HG03039 (cell line): ENCODE data around the gene TAF6.
A peak's percentile ranks its signal among the peaks of the same experiment; 100 is the strongest.

ENCODE experiments used
- ATAC-seq: cut with Tn5 transposase; IDR thresholded peaks from one replicate; pipeline ENCODE4 v1.9.1; 2021; ENCODE audit warnings: mild to moderate bottlenecking, moderate library complexity; ENCODE audit not compliant: unreplicated experiment

The TAF6 gene

DNA sequence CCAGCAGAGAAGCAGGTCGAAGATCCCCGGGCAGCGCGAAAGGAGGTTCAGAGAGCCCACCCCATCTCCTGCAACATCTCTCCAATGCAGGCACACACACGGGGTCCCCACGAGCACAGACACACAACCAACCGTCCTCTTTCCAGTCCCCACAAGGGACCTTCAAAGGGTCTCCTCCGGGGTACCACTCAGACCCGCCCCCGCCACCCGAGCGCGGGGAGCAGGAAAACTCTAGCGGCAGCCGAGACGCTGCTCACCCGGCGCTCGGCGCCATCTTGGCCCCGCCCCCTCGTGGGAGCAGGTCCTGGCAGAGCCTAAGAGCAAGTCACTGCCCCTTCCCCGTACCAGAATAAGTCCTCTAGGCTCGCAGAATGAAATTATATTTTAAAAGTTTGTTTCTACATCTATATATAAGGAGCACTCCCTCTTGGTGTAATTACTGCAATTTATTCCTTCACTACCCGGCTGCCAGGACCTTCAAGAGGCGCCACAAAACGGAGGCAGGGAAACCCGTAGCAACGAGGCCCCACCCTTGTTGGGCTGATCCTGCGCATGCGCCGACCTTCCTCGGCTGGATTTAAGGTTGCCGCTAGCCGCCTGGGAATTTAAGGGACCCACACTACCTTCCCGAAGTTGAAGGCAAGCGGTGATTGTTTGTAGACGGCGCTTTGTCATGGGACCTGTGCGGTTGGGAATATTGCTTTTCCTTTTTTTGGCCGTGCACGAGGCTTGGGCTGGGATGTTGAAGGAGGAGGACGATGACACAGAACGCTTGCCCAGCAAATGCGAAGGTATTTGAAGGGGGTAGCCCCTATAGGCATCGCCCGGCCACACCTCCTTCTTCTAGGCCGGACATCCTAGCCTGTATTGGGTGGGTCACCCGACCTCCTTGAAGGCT is at the start of gene TAF6, which contains the start of gene CNPY4:
Gene TAF6 (minus strand): TSS at position 287 of the 898 bp plus-strand sequence. CDS start 5,149 bp downstream, outside the sequence.
Gene CNPY4 (plus strand): TSS at position 563 of the 898 bp plus-strand sequence. CDS start 111 bp downstream, at position 674.
- ATAC-seq = peak; percentile 76

DNA sequence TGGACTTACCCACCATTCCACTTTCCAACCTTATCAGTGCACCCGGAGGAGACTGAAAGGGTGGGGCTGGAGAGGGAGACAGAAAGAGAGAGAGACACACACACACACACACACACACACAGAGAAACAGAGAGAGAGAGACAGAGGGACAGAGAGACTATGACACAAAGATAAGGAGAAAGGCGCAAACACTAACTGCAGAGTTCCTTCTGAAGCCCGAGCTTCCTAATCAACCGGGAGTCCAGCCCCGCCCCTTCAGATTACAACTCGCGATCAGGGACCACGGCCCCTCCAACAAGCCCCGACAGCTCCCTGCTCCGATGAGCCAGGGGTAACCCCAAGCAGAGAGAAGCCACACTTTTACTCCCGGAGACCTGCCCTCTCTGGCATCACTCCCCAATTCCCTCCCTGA is 48.8 kb upstream of the TAF6 start:
- ATAC-seq = no peak

DNA sequence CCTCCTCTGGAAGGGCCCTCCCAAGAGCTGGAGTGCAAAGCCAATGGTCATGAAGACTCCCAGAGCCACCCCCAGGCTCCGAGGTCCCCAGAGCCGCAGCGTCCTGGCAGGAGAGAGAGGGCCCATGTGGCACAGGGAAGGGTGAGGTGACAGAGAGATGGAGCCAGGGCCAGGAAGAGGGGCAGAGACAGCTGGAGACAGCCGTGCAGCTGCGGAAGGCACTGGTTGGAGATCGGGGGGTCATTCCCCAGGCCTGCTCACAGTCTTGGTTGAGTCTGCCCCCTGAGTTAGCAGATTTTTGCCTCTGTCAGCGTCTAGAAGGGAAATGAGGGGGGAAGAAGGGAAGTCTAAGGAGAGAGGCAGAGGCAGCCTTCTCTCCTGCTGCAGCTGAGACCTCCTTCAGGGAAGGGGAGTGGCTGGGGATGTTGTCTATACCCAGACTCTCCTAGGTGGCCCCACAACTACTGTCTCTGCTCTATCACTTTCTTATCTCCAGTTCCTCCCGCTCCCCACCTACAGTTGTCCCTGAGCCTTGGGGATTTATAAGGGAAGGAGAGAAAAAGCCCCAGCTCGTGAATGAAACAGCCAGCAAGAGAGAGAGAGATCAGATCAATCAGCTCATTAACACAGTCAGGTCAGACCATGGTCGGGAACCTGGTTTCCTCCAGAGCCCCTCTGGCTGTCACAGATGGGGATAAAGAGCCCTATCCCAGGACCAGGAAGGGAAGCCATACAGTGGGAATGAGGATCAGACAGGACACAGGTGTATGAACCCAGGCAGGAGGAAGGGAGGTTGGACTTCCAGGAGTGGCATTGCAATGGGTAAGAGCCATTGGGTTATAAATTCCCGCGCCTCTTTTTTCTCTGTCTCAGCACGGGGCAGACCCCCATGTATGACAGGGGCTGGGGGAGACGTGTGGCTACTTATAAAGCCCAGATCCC is 48.1 kb upstream of the TAF6 start:
- ATAC-seq = no peak

DNA sequence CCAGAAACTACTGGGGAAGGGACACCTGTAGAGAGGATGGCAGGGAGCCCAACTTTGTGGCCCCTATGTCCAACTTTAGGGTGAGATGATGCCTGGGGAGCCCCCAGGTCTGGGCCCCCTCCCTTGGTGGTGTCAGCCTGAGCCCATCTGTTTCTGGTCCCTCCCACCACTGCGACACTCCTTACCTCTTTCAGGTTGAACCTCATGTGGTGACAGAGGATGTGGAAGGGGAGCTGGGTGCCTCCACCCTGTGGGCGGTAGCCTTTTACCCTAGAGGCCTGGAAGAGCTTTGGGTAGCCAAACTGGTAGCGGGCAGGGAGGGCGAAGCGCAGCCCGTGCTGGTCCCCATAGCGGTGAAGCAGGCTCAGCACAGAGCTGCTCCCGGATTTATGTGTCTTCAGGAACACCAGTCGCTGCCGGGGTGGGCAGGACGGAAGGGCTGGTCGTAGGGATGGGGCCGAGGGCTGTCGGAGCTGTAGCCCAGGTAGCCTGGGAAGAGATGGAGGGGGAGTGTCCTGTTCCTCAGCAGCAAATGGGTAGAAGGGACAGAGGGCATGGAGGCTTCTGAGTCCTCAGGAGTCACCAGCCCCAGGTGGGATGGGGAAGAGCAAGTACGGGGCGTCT is 47.3 kb upstream of the TAF6 start:
- no peak for ATAC-seq

DNA sequence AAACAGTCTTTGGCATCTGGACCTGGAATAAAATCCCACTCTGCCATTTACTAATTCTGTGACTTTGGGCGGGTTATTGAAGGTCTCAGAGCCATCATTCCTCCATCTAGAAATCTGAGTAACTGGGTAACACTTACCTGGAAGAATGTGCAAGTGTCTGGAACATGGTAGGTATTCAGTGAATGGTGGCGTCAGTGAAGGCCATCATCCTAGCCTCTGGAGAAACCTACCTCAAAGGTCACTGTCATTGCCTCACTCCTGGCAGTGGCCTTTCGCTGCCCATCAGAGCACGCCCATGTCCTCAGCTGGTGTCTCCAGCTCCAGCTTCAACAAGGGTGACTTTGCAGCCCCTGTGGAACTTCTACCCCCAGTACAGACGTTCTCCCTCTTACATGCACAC is 44.7 kb upstream of the TAF6 start:
- ATAC-seq = no peak

DNA sequence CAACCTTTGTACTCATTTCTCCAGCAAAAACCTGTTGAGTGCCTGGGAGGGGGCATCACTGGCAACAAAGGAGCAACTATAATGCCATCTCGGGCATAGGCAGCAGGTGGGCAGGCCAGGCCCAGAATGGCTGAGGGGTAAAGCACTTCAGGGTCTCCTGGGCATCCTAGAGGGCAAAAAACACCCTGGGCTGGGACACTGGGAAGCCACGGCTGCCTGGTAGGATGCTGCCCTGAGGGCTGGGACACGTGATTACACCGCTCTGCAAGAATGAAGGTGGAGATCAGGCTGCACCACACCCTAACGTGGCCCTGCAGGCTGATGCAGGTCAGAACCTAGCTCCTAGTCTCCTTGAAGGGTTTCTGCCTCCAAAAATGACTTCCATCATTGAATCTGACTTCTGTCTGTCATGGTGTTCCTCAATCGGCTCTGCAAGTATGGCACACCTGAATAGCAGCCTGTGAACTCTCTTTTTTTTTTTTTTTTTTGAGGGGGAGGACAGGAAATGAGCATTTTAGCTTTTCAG is 43.9 kb upstream of the TAF6 start:
- ATAC-seq = no peak

DNA sequence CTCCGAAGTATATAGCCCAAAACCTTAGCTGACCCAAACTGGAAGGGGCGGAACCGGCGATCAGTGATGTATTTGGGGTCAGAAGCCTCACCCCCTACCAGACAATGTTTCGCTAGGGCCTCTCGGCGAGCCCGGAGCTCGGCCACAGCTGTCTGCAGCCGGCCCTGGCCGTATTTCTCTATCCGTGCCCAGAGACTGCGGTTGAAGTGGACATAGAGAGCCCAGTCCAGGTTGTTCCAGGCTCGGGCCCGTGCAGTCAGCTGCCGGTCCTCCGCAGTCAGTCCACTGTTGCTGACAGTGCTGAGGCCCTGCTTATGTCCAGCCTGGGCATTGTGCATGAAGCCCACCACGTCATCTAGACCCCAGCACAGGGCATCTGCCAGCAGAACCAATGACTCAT is 40.9 kb upstream of the TAF6 start:
- ATAC-seq = no peak

DNA sequence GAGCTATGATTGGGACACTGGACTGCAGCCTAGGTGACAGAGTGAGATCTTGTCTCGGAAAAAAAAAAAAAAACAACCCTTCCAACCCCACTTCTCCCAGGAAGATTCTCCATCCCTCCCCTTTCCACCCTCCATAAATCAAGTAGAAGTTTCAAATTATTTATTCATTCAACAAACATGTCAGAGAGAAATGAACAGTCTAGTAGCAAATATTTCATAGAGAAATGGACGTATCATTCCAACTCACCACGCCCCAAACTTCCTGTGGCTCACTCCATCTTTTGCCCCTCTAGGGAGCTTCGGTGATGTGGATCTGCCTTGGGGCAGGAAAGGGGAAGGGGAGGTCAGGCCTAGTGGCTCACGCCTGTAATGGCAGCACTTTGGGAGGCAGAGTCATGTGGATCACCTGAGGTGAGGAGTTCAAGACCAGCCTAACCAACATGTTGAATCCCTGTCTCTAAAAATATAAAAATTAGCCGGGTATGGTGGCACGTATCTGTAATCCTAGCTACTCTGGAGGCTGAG is 40.0 kb upstream of the TAF6 start:
- ATAC-seq = no peak

DNA sequence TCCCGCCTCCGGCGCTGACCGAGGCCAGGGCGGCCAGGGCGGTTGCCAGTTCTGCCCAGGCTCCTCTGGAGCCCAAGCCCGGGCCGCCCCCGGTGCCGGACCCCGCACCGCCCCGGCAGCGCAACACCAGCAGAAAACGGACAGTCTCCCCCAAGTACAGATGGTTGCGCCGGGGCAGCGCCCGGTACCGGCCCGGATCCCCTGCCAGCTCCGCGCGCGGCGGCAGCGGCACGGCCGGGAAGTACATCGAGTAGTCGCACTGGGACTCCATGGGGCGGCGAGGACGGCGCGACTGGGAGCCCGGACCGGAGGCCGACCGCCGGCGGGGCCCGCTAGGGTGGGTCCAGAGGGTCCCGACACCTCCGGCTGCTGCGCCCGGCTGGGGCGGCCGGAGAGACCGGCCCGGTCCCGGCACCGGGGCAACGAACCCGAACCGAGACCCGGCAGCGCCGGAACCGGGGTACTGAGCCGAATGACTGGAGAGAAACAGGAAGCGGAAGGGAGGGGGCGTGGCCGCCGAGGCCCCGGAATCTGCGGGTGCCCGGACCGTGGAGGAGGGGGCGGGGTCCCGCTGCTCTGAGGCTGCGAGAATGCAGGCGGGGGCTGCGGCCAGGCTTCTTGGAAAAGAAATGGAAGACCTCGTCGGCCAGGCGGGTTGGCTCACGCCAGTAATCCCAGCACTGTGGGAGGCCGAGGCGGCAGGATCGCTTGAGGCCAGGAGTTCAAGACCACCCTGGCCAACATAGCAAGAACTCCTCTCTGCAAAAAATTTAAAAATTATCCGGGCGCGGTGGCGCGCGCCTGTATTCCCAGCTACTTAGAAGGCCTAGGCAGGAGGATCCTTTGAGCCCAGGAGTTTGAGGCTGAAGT is 39.3 kb upstream of the TAF6 start, which contains the start of gene TRAPPC14:
Gene TRAPPC14 (minus strand): TSS at position 495 of the 870 bp plus-strand sequence. CDS start 224 bp downstream, at position 271.
- peak; percentile 78 for ATAC-seq

DNA sequence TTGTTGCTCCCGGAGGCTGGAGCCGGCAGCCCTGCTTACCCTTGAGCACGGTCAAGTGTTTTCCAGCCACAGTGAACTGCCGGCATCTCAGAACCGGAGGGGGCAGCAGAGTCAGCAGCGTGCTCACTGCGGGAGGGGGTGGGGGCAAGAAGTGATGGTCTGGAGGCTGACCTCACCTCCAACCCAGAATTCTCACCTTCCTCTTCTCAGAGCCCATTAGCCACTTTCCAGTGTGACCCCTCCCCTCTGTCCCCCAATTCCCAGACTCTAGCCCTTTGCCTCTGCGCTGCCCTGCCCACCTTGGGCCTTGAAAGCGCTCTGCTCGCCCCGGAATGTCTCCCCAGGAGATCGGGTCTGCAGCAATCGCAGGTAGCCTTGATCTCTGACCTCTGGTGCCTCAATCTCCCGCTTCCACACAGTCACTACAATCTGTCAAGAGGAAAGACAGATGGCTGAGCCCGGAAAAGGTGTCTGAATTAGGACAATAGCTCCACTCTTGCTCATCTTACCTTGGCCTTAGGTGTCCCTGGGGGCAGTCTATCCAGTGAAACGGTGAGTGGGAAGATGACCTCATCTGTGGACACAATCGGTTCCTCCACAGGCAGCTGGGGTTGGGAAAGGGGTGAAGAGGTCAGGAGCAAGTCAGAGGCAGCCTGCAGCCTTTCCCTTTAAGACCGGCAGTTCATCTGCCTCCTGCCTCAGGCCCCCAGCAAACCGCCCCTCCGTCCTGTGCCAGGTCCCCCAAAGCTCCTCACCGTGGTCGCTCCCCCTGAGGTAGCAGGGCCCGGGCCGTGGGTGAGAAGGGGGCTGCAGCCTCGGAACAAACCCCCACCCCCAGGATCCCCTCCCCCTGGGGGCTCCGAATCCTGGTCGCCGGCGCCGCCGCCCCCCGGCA is 38.4 kb upstream of the TAF6 start:
- no peak for ATAC-seq

DNA sequence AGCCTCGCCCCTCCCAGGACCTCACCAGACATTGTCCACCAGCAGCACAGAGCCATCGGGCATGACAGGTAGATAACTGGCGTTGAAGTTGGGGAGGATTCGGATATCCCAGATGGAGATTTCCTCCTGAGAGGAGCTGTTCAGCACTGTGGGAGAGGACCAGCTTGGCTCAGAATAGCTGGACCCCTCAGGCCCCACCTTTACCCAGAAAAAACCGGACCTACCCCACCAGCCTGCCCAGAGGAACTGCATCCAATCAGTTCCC is 37.8 kb upstream of the TAF6 start:
- no peak for ATAC-seq

DNA sequence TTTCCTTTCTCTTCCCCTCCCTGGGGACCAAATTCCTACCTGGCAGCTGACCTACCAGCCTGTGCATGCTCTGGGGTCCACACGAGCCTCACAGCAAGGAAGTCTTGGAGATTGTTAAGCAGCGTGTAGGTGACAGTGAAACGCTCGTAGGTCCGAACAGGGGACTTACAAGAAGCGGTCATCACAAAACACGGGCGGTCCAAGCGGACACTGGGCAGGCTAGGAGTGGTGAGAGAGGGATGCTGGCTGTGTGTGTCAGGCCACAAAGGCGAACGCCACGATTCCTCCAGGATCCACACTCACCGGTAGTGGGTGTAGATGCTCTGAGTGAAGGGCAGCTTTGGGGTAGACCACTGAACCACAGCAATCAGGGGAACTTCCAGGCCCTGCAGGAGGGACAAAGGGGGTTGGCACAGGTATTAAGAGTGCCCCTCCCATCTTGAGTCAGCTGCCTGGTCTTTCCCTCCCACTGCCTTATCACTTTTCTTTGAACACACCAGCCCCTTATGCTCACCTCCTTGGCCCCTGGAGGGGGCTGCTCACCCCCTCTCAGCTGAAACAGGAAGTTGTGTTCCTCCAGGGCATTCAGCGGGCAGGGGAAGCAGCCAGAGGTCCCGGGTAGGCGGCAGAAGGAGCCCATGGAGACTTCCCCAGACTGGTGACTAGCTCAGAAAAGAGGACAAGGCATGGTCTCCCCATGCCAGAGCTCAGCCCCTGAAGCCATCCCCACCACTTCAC is 37.3 kb upstream of the TAF6 start:
- no peak for ATAC-seq

DNA sequence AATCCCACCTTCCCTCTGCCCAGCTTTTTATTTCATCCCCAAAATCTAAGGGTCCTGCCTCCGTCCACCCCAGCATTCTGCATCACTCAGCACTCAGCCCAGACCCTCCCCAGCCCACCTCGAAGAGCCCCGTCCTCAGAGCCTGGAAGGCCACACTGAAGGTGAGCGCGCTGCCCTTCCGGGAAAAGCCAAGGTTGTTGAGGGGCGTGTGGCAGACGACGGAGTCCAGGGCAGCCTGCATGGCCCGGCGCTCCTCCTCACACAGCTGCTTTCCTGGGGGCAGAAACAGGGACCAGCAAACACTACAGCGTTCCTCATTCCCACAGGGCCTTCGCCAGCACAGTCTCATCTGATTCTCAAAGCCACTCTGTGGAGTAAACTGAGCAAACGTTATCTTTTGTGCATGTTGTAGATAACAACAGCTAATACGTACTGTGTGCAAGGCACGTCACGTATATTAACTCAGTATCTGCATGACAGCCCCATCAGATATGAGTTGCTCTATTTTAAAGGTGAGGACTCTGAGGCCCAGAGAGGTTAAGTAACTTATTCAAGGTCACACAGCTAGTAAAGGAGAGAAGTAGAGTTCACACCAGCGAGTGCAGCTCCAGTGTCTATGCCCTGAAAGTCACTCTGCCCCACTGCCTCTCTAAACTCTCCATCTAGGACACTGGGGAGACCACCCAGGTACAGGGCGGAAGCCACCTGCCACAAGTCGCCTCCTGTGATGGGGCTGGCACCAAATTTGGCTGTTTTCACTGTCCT is 36.6 kb upstream of the TAF6 start:
- ATAC-seq = no peak

DNA sequence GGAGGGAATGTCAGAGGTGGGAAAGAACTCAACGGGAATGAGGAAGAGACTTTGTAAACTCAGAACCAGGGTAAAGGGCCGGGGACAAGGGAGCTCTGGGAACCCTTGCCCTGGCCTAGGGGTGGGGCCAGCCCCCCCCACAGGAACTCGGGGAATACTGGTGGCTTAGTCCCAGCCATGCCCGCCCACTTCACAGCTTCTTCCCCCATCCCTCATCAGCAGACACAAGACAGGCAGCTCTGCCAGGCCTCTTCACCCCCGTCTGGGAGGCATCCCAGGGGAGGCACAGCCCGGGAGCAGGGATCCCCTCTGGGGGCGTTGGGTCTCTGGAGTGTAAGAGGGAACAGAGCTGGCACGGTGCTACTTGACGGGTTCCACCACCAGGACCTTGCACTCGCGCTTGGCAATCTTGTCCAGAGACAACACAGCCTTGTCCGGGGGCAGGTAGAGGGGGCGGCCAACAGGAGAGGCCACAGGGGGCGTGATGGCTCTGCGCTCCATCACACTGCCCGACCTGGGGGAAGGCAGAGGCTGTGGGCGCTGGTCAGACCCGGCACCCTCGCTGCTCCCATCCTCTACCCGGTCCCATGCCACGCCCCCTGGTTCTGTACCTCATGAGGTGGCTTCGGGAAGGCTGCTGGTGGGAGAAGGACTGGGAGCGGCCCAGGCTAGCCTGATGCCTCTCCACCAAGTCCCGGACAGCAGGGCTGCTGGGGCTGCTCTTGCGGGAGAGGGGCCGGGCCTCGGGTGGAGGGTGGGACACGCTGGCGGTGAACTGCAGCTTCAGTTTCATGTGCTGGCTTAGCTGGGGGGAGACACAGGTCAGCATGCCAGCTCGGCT is 35.7 kb upstream of the TAF6 start:
- no peak for ATAC-seq

DNA sequence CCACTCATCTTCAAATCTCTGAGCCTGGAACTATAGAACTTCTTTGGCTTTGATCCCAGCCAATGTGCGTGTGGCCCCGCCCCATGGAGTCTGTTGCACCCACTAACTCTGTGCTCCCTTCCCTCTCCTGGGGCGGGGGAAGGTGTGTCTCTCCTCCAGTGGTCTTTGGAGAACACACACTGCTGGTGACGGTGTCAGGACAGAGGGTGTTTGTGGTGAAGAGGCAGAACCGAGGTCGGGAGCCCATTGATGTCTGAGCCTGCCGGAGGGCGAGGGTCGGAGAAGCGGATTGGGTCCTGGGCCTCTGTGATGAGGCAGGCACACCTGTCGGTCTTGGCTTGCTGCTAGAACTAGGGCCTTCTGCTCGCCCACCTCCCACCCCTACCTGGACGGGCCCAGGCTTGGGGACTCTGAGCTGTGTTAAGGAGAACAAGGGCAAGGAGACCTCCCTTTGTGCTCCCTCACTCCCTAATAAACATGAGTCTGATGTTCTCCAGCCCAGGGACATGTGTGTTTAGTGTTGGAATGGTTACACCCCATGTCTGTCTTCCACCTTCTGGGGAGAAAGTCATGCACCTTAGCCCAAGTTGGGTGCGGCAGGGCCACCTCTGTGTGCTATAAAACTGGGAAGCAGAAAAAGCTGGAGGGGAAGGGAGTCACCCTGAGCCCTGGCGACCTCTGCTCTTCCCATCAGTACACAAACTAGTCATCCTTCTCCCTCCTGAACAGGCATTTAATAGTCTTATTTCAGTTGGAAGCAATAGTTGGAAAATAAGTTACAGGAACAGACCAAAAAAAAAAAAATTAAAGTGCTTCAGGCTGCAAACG is 34.8 kb upstream of the TAF6 start:
- ATAC-seq = no peak
